ENCODE measurements around the gene CNGB1.

GRCh38 chr16:58016840-58017446, 46.0 kb upstream of the CNGB1 start:
- TF ChIP-seq CTCF (IDR thresholded peaks at IDR 0.05; ENCODE audit: insufficient read depth, low read length, poor library complexity, severe bottlenecking): no peak
- TF ChIP-seq EZH2phosphoT487 (conservative IDR thresholded peaks at IDR 0.05; ENCODE audit: low read length): no peak

All from SU-DHL-6 (cell line).